Neural progenitor cell (in vitro differentiated cells): ENCODE measurements around the gene SYT4.

Experiments
- CTCF ChIP-seq: fragments of 200-600 bp; sonication (generic); IDR thresholded peaks from 2 replicates; pipeline ENCODE4 v1.5.1; 2017; ENCODE audit warnings: antibody characterized with exemption, mild to moderate bottlenecking
- EZH2 ChIP-seq: fragments of 200-600 bp; sonication (generic); IDR thresholded peaks from 2 replicates; pipeline ENCODE4 v1.6.1; 2017; ENCODE audit warnings: antibody characterized with exemption, mild to moderate bottlenecking, moderate library complexity
- EZH2phosphoT487 ChIP-seq: fragments of 200-600 bp; sonication (generic); IDR thresholded peaks from 2 replicates; pipeline ENCODE4 v1.6.1; 2017; ENCODE audit warnings: antibody characterized with exemption

- TF ChIP-seq CTCF (no peak), EZH2phosphoT487 (no peak), EZH2 (no peak)
These were observed 40.4 kb downstream of the SYT4 start for GRCh38 chr18:43236921-43237320.
